Spinal cord (tissue), 10 donors: ENCODE measurements around the gene UBE2G1. TPM values are rescaled to one million over a fixed set of nuclear protein-coding genes. Genes with fewer than 3 reads are reported as not detected.

Source experiments
- DNase-seq, 6 donors: peaks; one replicate each; pipeline versions ENCODE4 v3.0.0 to v3.0.0-alpha.2; 2013 to 2015; ENCODE audit warnings: low spot score in 6 of 6, low read depth in 4 of 6
- H3K27ac ChIP-seq: one replicate; pipeline ENCODE4 v1.5.1; 2013; ENCODE audit warnings: low read depth, low read length, control low read depth
- H3K27me3 ChIP-seq: one replicate; pipeline ENCODE4 v1.6.1; 2013; ENCODE audit warnings: low read length; ENCODE audit not compliant: control insufficient read depth, insufficient read depth
- H3K36me3 ChIP-seq: one replicate; pipeline ENCODE4 v1.6.1; 2013; ENCODE audit warnings: low read length; ENCODE audit not compliant: control insufficient read depth, insufficient read depth
- H3K4me1 ChIP-seq: one replicate; pipeline ENCODE4 v1.6.1; 2013; ENCODE audit warnings: low read length; ENCODE audit not compliant: control insufficient read depth, insufficient read depth
- H3K4me3 ChIP-seq: one replicate; pipeline ENCODE4 v1.5.1; 2013; ENCODE audit warnings: low read depth, low read length, control low read depth
- H3K9me3 ChIP-seq: one replicate; pipeline ENCODE4 v1.6.1; 2013; ENCODE audit warnings: low read length; ENCODE audit not compliant: control insufficient read depth, insufficient read depth
- WGBS: methylation state at CpG from one replicate; pipeline ENCODE4 v1.1.5; 2013; ENCODE audit warnings: missing lambda C conversion rate; ENCODE audit not compliant: insufficient coverage; 5-methylcytosine and 5-hydroxymethylcytosine counted together
- polyA plus RNA-seq, 2 donors: library from polyadenylated mRNA; unstranded; fragments of 120-200 nt; gene quantifications; one replicate each; pipeline ENCODE4 v1.2.1, GENCODE V29; 2013; ENCODE audit not compliant: insufficient read length in 2 of 2
- small RNA-seq: library from RNA; depleted of rRNA; stranded (forward); fragments of <200 nt; gene quantifications from one replicate; pipeline ENCODE3, GENCODE V24; 2014; ENCODE audit warnings: low replicate concordance
- total RNA-seq, 2 donors: library from RNA; depleted of rRNA in 1 of 2; stranded (reverse); fragments of 120-200 nt in 1 of 2; fragments of >200 nt in 1 of 2; gene quantifications; one replicate each; pipeline versions ENCODE4 v1.2.3 to v1.2.4, GENCODE V29; 2013 to 2014
- donor health status: healthy.

The UBE2G1 gene
- total and polyA plus RNA-seq, 4 donors, result 40.3 to 73.4 (median 59.1) TPM

DNA sequence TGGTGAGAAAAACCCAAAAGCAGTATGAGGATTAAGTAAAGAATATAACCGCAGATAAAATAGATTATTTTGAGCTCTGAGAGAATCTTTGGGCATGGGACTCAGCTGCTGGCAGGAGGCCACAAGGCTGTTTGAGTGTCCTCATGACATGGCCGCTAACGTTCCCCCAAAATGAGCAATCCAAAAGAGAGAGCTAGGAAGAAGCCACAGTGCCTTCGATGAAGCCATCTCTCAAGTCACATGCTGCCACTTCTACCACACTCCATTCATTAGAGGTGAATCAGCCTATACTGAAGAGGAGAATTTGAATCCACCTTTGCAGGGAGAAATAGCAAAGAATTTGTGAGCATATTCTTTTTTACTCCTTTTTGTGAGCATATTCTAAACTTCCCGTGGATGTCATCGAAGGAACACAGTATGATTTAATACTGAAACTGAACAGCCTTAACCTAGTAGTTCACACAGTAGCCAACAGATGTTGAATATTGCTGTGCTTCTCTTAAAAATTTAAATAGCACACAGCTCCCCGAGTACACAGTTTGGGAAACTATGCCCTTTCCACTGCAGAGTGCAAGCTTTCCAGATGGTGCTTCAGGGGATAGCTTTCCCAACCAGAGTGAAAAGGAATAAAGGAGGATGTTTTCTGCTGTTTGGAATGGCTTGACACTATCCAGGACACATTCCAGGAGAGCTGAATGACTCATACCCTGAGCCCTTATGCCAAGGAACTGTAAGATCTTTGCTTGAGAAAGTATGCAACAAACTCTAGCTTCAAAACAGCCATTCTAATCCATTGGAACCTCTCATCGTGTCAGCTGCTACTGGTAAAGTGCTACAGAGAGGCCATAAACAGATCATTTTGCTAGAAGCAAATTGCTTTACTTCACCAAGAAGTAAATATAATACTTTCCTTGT is 136.6 kb downstream of the UBE2G1 start:
- WGBS, result 58% methylated on average over 2 of the region's 8 CpGs
- peaks cover 7% of the 10 kb centered on the region for H3K36me3 ChIP-seq
- peaks cover 4% of the 10 kb centered on the region for H3K4me1 ChIP-seq
- H3K27ac ChIP-seq, result peak overlapping the region; percentile 59
- H3K9me3 ChIP-seq, result no peaks in the 10 kb centered on the region
- peak in 3 of 6 donors; percentile 44 to 80 (median 76) for DNase-seq
- no peaks in the 10 kb centered on the region for H3K27me3 ChIP-seq
- no peak overlapping the region for H3K4me3 ChIP-seq

DNA sequence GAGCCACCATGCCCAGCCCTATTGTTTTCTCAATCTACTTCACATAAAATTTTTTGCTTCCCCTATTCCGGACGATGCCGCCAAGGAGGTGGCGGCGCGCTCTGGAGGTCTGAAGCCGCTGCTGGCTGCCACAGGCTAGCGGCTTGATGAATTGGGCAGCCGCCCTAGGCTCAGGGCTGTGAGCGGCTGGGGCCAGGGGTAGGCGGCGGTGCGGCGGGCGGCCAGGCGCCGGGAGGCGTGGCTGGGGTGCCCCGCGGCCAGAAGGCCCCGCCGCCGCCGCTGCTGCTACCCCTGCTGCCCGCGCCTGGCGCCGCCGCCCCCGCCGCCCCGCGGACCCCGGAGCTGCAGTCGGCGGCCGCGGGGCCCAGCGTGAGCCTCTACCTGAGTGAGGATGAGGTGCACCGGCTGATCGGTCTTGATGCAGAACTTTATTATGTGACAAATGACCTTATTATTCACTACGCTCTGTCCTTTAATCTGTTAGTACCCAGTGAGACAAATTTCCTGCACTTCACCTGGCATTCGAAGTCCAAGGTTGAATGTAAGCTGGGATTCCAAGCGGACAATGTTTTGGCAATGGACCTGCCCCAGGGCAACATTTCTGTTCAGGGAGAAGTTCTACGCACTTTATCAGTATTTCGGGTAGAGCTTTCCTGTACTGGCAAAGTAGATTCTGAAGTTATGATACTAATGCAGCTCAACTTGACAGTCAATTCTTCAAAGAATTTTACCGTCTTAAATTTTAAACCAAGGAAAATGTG is 144.4 kb downstream of the UBE2G1 start:
- Histone ChIP-seq H3K36me3 (peaks cover 9% of the 10 kb centered on the region), H3K27ac (no peak overlapping the region), H3K4me3 (no peak overlapping the region), H3K4me1 (no peaks in the 10 kb centered on the region), H3K9me3 (no peaks in the 10 kb centered on the region), H3K27me3 (no peaks in the 10 kb centered on the region)
- 72% methylated on average over 39 of the region's 47 CpGs for WGBS
- no peak for DNase-seq

DNA sequence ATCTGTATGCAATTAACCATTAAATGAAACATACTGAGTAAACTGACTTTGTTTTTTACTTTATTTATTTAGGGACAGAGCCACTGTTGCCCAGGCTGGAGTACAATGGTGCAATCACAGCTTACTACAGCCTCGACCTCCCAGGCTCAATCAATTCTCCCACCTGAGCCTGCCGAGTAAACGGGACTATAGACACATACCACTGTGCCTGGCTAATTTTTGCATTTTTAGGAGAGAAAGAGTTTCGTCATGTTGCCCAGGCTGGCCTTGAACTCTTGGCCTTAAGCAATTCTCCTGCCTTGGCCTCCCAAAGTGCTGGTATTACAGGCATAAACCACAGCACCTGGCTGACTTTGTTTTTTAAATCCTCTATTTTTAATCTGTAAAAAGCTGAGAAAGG is 145.3 kb downstream of the UBE2G1 start:
- H3K4me1 ChIP-seq, result no peaks in the 10 kb centered on the region
- no peaks in the 10 kb centered on the region for H3K27me3 ChIP-seq
- H3K36me3 ChIP-seq, result peaks cover 10% of the 10 kb centered on the region
- H3K4me3 ChIP-seq, result no peak overlapping the region
- no peak overlapping the region for H3K27ac ChIP-seq
- no peak for DNase-seq
- no peaks in the 10 kb centered on the region for H3K9me3 ChIP-seq
- WGBS, result 74% methylated on average over 2 of the region's 4 CpGs

DNA sequence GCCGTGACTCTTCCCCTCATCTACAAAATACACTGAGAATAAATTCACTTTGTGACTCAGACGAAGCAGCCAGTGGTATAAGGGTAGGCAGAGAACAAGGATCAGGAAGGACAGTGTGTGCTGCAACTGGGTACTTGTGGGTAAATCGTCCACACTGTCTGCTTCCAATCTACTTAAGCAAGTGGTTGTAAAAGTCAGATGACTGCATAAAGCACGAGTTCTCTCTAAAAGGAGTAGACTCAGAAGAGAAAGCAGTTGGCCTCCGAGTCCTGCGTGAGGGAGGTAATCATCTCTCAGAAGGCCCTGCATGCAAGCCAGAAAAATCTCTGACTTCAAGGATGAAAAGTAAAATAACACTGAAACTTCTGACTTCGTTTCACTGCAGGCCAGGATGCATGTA is 145.8 kb downstream of the UBE2G1 start:
- DNase-seq, result no peak
- H3K27me3 ChIP-seq, result no peaks in the 10 kb centered on the region
- H3K4me1 ChIP-seq, result no peaks in the 10 kb centered on the region
- WGBS, result 73% methylated on average over 3 of the region's 7 CpGs
- H3K4me3 ChIP-seq, result no peak overlapping the region
- no peaks in the 10 kb centered on the region for H3K9me3 ChIP-seq
- peaks cover 10% of the 10 kb centered on the region for H3K36me3 ChIP-seq
- peak overlapping the region; percentile 40 for H3K27ac ChIP-seq

Small RNAs within 50 kb of the gene (small RNA-seq; reads per million reads assigned to genes)
- not detected for gene RN7SL774P

Other genes with a start within 250 kb of the UBE2G1 start
- 10 to 100 TPM; 37.8 to 43.1 TPM for gene ZZEF1, start 223.6 kb downstream of the UBE2G1 start, total RNA-seq
- gene ZZEF1, start 223.6 kb downstream of the UBE2G1 start, polyA plus RNA-seq, result 10 to 100 TPM; 25.7 to 32.4 TPM
- 10 to 100 TPM; 41.6 to 42.4 TPM for gene CYB5D2, start 223.5 kb downstream of the UBE2G1 start, total RNA-seq
- 10 to 100 TPM; 47.2 to 48.6 TPM for gene CYB5D2, start 223.5 kb downstream of the UBE2G1 start, polyA plus RNA-seq
- gene ANKFY1, start 102.7 kb downstream of the UBE2G1 start, total RNA-seq, result 10 to 100 TPM; 51.5 to 57.6 TPM
- 10 to 100 TPM; 71.2 to 72.2 TPM for gene ANKFY1, start 102.7 kb downstream of the UBE2G1 start, polyA plus RNA-seq
- 1 to 10 TPM in 1 of 2 donors, under 1 TPM in 1; 0.83 to 1.3 TPM for gene SPNS3, start 67.3 kb upstream of the UBE2G1 start, total RNA-seq
- 1 to 10 TPM; 1.9 to 2.0 TPM for gene SPNS3, start 67.3 kb upstream of the UBE2G1 start, polyA plus RNA-seq
- 10 to 100 TPM; 17.7 to 18.0 TPM for gene SPNS2, start 132.2 kb upstream of the UBE2G1 start, total RNA-seq
- gene SPNS2, start 132.2 kb upstream of the UBE2G1 start, polyA plus RNA-seq, result 10 to 100 TPM; 65.1 to 67.3 TPM
- 10 to 100 TPM; 19.5 to 30.9 TPM for gene MYBBP1A, start 188.7 kb upstream of the UBE2G1 start, total RNA-seq
- 10 to 100 TPM; 36.5 to 38.9 TPM for gene MYBBP1A, start 188.7 kb upstream of the UBE2G1 start, polyA plus RNA-seq
- not detected for gene GGT6, start 193.9 kb upstream of the UBE2G1 start, total RNA-seq
- gene GGT6, start 193.9 kb upstream of the UBE2G1 start, polyA plus RNA-seq, result under 1 TPM in 1 of 2 donors, not detected in 1; 0.15 TPM
- 10 to 100 TPM in 1 of 2 donors, 1 to 10 TPM in 1; 5.1 to 33.9 TPM for gene SMTNL2, start 217.9 kb upstream of the UBE2G1 start, total RNA-seq
- 10 to 100 TPM in 1 of 2 donors, 1 to 10 TPM in 1; 5.8 to 12.8 TPM for gene SMTNL2, start 217.9 kb upstream of the UBE2G1 start, polyA plus RNA-seq